PC-3 (cell line): ENCODE results near the gene FAHD2A.
"Not testable (repeated sequence)": the region's sequence is repeated elsewhere in the genome, so short reads cannot be mapped to it uniquely, and the experiment has no call there.

Experiments
- EZH2 ChIP-seq: fragments of 300-600 bp; sonication (generic); IDR thresholded peaks from one replicate; pipeline ENCODE4 v1.6.1; 2017; ENCODE audit warnings: antibody characterized with exemption, mild to moderate bottlenecking, low read length; ENCODE audit not compliant: unreplicated experiment
- TF ChIP-seq, protein P1 (sequence below): fragments of 300-600 bp; sonication (generic); conservative IDR thresholded peaks from 2 replicates; pipeline ENCODE4 v1.5.1; 2017; ENCODE audit warnings: antibody characterized with exemption, low read depth, mild to moderate bottlenecking, low read length

DNA sequence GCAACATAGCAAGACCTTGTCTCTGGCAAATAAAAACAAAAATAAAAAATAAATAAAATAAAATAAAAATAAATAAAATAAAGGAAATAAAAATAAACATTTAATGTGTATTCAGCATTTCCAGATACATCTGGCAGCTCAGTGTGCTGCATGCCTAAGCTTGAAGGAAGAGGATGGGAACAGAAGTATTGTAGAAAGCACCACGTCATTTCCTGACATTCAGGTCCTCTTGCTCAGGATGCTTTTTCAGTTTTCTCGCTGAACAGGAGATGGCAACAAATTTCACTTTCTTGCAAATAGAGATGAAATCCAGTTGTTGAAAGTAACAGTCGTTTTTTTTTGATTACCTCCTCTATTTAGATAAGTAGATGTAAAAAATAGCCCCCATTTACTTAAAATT, 60.8 kb downstream of the FAHD2A start:
- TF ChIP-seq, protein P1, sequence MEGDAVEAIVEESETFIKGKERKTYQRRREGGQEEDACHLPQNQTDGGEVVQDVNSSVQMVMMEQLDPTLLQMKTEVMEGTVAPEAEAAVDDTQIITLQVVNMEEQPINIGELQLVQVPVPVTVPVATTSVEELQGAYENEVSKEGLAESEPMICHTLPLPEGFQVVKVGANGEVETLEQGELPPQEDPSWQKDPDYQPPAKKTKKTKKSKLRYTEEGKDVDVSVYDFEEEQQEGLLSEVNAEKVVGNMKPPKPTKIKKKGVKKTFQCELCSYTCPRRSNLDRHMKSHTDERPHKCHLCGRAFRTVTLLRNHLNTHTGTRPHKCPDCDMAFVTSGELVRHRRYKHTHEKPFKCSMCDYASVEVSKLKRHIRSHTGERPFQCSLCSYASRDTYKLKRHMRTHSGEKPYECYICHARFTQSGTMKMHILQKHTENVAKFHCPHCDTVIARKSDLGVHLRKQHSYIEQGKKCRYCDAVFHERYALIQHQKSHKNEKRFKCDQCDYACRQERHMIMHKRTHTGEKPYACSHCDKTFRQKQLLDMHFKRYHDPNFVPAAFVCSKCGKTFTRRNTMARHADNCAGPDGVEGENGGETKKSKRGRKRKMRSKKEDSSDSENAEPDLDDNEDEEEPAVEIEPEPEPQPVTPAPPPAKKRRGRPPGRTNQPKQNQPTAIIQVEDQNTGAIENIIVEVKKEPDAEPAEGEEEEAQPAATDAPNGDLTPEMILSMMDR, result not testable (repeated sequence)
- TF ChIP-seq EZH2, result not testable (repeated sequence)
